ENCODE data around the gene MDC1.

MDC1 gene

DNA sequence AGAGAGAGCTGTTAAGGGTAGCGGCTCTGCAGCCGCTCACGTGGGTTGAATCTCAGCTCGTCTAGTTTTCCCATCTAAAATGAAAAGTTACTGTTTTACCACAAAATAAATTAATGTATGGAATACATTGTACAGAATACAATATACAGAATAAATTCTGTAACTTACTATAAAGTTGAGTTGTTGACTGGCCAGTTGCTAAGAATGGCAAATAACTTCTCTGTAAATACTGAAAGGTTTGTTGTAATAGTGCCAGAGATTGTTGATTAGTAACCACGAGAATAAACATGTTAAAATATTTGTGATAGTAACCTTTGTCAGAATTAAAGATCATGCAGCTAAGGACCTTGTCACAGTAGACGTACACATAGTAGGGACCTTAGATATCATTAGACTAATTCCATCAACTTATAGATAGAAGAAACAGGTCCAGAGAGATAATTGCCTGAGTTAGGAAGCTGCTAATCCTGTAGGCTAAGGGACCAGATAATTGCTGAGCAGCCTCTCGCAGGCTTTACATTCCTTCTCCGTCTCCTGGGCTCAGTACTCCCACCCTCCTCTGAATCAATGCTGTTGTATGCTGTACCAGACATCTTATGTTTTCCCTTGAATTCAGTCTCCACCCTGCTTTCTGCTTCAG, 25.8 kb downstream of the MDC1 start:
- no peak for DNase-seq

DNA sequence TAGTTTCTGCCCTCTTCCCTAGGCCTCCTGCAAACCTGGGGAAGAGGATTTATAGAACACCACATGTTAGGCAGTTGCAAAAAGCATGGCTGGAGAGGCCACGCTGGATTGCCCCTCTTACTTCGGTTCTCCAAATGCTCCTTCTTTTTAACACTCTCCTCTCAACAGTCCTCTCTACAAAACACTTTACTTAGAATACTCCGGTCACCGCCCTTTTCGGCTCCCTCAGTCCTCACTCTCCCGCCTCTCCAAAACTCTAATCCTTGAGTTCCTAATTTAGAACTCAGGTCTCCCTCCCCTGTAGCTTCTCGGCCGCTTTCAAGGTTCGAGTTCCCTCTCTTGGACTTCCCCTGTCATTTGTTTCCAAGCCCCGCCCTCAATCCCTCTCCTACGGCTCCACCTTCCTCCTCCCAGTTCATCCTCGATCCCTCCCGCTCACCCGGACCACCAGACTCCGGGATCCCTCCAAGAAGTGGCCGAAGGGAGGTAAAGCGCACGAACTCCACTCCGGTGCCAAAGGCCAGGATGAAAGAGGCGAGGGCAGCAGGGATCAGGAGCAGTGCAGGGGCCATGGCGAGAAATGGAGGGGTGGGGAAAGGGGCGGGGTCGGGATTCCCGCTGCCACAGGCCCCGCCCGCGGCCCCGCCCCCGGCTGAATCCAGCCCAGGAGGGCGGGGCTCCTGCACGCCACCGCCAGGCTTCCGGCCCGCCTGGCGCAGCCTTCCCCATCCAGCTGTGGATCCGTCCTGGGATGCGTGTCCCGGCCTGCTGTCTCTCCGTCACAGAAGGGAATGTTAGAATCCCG, 26.5 kb downstream of the MDC1 start, which contains the start of gene NRM:
Gene NRM, minus strand, starts transcription at position 582 of the 805 bp plus-strand sequence. Its CDS starts 10 bp downstream, at position 572.
- DNase-seq = peak; percentile 88

DNA sequence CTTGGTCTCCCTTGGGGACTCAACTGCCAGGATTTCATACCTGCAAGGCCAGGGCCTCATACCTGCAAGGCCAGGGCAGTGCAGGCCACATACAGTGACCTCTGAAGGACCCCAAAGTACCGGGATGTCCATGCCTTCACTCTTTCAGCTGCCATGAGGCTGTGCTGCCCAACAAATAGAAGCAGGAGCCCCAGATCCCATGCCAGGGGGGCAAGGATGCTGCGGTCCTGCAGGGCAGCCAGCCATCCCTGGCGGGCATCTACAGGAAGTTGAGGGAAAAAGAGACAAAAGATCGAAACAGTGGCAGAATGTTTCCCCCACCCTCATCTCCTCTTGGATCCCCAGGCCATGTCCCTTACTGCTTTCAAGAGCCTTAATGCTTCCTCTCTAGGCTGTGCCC, 27.1 kb downstream of the MDC1 start:
- DNase-seq = no peak

DNA sequence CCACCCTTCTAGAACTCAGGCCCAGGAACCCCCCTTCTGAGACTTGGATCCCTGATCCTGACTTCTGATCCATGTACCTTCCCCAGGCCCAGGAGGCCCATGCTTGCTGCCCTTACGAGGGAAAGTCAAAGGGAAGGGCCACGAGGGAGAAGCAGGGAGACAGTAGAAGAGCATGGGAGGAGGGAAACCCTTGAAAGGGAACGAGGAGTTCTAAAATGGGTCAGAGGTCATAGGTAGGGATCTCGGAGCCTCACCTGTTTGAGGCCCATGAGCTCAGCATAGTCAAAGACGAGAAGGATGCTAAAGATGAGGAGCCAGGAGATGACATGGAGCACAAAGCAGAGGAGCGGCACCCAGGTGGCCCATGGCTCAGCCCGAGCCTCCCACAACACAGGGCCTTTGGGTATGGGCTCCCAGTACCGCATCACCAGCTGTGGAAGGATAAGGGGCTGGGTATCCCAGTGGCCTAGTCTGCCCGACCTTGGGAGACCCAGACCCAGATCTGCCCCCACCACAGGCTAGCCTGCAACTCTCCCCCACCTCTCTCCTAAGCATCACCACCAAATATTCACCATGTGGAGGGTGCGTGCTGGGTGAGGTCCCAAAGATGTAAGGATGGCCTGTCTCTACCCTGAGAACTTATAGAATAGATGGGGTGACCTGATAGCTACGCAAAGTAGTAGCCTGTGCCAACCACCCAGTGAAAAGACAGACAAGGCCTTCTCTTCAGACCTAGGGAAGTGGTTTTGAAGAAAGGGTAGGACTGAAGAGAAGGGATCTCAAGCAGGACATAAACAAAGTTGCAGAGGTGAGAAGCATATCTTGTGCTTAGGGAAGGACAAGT, 27.8 kb downstream of the MDC1 start:
- no peak for DNase-seq

DNA sequence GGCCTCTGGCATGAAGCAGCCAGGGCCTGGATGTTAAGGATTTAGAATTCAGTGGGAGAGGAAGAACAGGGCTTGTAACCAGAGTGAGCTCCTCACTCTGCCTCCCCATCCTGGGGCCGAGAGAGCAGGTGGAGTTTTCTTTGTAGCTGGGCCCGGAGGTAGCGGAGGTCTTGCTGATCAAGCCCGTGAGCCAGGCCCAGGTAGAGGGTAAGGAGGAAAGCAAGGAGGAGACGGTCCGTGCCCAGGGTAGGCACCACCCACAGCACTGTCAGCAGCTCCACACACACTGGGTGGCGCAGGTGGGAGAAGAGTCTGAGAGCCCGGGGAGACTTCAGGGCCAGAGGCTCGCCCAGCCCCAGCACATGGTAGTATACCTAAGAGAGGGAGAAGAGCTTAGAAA, 28.5 kb downstream of the MDC1 start:
- no peak for DNase-seq

DNA sequence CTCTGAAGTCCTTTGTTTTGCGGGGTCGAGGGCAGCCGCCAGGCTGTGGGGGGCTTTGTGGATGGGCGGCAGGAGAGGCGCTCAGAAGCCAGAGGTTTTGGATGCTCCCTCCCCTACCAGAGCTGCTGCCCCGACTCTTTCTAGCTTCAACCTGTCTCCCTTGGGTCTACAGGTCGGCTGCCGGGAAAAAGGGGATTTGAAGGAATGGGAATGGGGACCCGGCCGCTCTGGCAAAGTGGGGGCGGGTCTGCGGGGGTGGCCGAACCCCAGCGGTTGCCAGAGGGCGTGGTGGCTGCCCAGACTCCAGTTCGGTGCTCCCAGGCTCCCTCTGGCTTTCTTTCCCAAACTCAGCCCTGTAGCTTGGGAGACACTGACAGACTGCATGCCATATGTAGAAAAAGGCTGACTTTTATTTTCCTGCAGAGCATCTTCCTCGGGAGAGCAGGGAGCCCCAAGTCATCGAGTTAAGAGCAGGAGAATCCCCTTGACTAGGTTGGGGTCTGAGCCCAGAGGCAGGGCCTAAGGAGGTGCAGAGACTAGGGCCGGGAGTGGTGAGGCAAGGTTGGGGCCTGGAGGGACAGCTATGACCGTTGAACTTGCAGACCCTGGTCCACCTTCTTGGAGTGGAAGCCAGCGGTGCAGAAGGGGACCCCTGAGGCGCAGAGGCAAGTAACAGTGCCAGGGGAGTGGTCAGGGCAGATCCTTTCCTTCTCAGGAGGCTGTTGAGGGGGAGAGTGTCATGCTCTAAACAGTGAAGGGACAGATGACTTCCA, 29.2 kb downstream of the MDC1 start:
- DNase-seq = no peak

DNA sequence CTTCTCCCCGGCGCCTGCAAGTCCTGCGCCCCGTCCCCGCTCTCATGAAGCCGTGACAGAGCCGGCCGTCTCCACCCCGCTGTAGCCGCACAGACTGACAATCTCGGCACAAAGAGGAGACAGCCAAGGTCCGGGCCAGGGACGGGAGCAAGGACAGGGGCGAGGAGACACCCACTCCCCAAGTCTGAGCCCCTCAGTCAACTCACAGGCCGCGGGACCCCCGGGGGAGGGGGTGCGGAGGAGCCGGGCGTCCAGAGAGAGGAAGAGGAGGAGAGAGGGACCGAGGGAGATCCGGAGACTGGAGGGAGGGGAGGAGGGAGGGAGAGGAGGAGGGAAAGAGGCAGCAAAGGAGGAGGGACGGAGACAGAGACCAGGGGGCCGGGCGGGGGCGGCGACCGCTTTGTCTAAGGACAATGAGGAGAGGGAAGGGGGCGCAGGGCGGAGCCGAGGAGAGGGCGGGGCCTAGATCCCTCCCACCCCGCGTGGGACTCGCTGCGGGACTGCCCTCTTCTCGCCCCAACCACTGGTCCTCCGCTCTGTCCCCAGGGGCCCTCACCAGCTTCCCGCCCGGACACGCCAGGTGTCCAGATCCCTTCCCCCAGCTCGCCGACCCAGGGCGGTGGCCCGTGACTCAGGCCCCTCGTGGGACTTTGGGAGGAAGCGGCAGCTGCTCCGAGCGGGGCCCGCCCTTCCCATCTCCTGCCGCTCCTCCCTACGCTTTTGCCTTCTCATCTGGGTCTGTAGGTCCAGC, 30.0 kb downstream of the MDC1 start:
- DNase-seq = peak; percentile 82

DNA sequence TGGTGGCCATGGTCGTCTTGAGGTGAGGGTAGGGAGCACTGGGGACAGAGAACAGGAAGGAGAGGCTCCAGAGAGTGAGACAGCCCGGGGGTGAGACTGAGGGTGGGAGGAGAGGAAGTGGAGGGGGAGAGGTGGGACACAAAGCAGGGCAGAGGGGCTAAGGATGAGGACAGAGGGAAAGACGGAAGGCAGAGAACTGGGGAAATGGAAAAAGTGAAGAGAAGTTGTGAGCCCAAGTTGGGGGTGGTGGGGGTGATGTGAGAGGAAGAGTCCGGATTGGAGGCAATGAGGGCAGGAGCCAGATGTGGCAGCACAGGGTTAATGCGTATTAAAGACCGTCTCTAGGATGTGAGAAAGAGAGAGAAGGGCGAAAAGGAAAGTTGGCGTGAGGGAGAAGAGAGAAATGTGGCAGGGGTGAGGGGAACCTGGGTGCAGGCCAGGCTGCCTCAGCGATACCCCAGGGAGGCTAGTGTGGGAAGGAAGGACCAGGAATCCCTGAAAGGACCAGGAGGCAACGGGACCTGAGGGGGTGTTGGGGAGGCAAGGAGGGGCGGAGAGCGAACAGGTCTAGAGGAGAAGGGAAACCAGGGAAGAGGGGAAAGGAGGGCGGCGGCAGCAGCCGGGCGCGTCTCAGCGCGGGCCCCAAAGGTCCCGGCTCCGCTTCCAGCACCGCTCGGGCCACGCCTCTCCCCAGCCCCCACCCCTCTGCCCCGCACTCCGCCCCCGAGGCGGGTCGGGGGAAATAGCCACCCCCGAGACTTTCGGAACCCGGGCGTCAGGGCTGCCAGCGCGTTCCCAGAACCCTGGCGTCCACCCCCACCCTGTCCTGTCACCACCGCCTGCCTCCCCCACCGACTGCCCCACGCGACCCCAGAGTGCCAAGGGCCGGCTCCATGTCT, 30.8 kb downstream of the MDC1 start, which contains the start of gene PPP1R18:
Gene PPP1R18, minus strand, starts transcription at position 637 of the 899 bp plus-strand sequence. Its CDS starts 627 bp downstream, at position 10.
- peak; percentile 64 for DNase-seq

DNA sequence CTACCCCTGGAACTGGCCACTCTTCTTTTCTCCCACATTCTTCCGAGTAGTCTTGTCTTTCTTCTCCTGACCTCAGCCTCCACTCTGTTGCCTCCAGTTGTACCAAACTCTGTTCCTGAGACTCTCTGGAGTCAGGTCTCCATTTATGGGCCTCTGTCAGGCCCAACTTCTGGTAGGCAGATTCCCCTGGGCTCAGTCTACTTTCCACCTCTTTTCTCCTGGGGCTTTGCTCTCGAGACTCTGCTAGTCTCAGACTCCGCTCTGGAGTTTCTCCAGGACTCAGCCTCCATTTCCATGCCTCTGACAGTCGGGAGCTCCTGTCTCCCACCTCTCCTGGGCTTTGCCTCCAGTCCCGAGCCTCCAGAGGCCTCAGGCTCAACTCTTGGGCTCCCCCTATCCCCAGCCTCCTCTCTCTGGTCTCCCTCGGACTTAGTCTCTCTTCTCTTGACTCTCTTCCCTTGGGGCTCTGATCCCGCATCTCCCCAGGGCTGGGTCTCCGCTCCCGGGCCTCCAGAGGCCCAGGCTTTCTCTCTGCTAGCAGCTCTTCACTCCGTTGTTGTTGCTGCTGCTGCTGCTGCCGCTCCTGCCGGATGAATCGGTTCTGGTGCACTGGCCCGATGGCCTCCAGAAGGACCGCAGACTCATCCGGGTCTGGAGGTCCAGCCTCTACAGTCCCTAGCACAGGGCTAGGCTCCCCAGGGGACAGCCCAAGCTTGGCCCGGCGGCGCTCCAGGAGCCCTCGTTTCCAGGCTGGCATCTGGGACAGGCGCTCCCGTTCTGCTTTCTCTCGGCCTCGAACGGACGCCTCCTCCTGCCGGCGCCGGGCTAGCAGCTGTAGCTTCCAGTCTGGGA, 31.7 kb downstream of the MDC1 start:
- no peak for DNase-seq

DNA sequence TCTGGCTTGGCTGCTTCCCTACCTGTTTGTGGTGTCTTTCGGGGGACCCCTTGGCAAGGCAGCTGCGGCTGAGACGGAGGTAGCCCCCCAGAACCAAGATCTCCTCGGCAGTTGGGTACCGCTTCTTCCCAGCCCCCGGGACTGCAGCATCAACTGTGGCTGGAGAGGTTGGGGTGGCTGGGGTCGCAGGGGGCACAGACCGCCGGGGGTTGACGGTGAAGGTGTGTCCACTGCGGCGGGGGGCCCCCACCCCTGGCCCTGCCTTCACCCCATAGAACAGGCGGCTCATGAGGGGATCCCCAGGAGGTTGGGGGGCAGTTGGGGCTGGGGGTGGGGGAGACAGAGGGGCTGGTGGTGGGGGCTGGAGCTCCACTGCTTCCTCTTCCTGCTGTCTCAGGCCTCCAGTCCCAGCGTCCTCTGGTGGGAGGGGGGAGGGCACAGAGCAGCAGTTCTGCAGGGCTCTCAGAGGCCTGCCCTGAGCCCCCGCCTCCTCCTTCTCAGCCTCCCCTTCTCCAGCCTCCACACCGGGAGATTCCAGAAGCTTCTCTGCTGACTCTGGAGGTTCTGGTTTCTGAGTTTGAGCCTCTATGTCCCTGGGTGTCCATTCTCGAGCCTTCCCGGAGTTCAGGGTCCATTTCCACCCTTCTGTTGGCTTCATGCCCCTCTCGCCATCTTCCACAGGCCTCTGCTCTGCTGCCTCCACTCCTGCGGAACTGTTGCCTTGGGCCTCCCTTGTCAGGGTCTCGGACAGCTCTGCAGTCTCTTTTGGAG, 32.5 kb downstream of the MDC1 start:
- no peak for DNase-seq

DNA sequence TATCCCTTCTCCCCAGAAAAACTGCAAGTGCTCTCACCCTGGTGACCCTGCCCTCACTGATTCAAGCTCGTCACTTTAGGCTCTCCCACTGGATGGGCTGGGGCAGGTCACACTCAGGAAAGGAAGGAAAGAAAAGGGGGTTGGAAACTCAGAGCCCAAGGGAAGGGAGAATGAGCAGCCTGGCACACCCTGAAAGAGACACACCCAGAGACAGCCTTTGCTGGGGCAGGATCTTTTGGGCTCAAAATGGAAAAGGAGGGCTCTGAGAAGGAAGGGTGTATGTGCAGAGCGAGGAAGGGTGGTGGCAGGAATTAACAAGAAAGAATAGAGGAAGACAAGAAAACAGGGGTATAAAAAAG, 33.1 kb downstream of the MDC1 start:
- no peak for DNase-seq

DNA sequence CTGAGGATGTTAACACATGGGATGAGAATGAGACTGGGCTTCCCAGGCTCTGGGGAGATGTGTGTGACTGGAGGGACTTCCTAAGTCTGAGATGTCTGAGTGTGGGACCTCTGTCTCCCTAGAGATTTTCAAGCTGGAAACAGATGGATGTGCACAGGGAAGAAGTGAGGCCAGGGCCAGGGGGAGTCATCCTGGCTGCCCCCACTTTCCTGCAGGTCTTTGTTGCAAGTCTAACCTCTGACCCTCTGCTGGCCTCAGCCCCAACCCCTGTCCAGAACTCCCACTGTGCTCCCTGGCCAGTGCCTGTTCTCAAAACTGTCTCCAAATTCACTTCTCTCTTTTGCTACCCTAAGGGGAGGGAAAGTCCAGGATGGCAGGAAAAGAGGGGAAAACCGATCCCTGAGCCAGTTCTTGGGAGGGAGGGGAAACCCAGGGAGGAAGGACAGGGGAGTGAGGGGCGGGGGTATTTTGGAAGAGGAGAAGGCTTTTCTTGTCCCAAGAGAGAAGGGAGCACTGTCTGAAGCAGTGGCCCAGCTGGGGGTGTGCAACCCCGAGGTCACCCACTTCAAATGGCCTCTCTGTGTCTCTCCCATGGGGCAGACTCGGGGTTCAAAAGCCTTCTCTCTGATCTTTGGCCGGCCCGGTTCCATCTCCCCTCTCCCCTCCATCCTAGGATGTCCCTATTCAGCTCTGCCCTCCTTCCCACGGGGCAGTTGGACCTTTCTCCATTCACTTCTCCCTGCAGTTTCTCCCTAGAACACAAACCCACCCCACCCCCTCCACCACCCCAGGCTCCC, 33.7 kb downstream of the MDC1 start:
- no peak for DNase-seq

DNA sequence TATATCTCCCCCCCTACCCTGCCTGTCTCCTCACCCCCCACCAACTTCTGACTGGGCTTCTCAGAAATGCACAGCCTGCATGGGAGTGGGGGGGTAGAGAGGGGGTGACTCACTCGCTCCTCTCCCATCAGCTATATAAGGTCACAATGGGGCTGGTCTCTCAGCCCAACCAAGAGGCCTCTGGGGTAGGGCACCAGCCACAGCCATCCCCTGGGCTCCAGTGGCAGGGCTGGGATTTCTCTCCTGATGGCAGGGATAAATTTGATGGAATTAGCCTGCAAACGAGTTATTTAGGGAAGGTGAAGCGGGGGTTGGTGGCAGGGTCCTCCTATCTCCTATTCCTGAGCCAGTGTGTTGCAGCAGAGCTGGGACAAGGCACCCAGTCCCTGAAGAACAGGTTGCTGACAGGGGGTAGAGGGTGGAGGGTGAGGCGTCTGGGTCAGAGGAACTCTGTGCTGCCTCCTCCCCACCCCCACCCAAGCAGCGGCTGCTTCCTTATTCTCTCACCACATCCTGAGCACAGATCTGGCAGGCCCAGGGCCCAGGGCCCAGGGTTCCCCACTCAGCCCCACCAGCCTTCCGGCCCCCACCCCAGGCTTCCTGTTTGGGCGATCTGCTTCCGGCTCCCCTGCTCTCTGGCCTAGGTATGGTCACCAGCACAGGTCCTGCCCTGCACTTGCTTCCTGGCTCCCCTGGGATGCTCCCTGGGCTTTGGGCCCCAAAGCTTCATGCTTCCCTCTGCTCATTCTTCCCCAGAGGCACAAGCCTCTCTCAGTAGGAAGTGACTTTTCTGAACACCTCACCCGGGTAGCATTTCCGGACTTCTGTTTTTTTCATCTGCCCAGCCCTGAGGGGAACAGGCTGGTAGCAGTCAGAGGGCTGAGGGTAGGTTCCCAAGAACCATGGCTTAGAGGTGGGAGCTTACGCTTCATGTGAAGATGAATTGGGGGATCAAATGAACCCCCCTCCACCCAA, 34.7 kb downstream of the MDC1 start:
- DNase-seq = no peak

DNA sequence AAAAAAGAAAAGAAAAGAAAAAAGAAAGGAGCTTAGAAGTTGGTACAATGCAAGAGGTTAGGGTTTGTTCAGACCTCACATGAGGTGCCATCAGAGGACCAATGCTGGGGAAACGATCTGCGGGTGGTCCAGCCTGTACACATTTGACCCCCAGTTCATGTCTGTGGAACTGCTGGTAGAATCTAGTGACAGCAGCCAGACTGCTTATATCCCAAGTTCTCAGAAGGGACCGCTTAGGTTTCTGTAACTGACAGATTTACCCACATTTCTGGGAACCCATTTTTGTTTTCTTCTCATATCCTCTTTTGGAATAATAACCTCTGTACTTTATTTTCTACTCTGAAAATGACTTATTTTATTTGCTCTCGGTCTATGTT, 35.3 kb downstream of the MDC1 start:
- DNase-seq = no peak

DNA sequence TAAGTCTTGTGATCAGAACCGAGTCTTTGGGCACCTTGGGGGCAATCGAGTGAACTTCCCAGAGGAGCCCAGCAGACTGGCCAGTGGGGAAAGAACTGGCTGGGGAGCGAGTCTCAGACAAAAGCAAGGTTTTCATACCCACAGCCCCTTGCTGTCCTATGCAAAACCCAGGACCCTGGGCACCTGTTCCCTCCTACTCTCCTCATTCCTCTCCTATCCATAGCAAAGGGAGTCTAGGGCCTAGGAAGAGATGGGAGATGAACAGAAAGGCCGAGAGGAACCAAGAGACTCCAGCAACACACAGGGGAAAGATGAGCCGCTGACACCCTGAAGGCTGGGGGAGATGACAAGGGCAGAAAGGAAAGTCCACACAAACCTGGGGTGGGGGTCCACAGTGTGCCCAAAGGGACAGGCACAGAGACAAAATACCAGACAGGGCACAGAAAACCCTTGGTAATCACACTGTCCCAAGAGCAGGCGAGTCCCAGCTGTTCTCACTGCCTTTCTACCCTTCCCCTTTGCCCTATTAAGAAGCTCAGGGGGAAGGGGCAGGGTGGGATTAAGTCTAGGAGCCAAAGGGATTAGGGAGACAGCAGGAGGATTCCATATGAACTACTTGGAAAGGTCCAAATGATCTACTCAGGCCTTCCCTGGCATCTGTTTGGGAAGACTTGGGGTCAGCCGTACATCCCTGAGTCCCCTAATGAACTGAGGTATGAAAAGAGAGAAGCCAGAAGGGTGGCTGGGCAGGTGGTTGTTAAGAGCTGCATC, 37.1 kb downstream of the MDC1 start:
- no peak for DNase-seq

Data from NCI-H345 (cell line).